ENCODE data around the gene MON2.
A peak's percentile ranks its signal among the peaks of the same experiment; 100 is the strongest.

The MON2 gene

GRCh38 chr12:62562846-62563245 lies 96.2 kb downstream of the MON2 start:
- DNase-seq = no peak

GRCh38 chr12:62575036-62575435 lies 108.4 kb downstream of the MON2 start:
- DNase-seq = no peak

GRCh38 chr12:62576503-62576902 lies 109.9 kb downstream of the MON2 start:
- no peak for DNase-seq

GRCh38 chr12:62578726-62579125 lies 112.1 kb downstream of the MON2 start:
- DNase-seq = no peak

- DNase-seq = peak; percentile 50
Measured at GRCh38 chr12:62581288-62582064, 114.8 kb downstream of the MON2 start.

GRCh38 chr12:62582065-62582366 lies 115.4 kb downstream of the MON2 start:
- DNase-seq = no peak

- DNase-seq = no peak
Measured at GRCh38 chr12:62584619-62585018, 118.0 kb downstream of the MON2 start.

- DNase-seq = no peak
Measured at GRCh38 chr12:62586850-62587249, 120.2 kb downstream of the MON2 start.

GRCh38 chr12:62588916-62589315 lies 122.3 kb downstream of the MON2 start:
- DNase-seq = no peak

- no peak for DNase-seq
Measured at GRCh38 chr12:62597253-62597652, 130.6 kb downstream of the MON2 start.

GRCh38 chr12:62598846-62599245 lies 132.2 kb downstream of the MON2 start:
- no peak for DNase-seq

GRCh38 chr12:62599854-62600437 lies 133.3 kb downstream of the MON2 start:
- no peak for DNase-seq

- no peak for DNase-seq
Measured at GRCh38 chr12:62601765-62602164, 135.1 kb downstream of the MON2 start.

- peak; percentile 90 for DNase-seq
Measured at GRCh38 chr12:62602255-62603060, 135.8 kb downstream of the MON2 start.

- DNase-seq = peak; percentile 89
Measured at GRCh38 chr12:62603061-62603810, 136.6 kb downstream of the MON2 start.

- no peak for DNase-seq
Measured at GRCh38 chr12:62603811-62604098, 137.1 kb downstream of the MON2 start.

GRCh38 chr12:62604373-62604772 lies 137.7 kb downstream of the MON2 start:
- no peak for DNase-seq

GRCh38 chr12:62604871-62605270 lies 138.2 kb downstream of the MON2 start:
- DNase-seq = no peak

- no peak for DNase-seq
Measured at GRCh38 chr12:62605981-62606380, 139.4 kb downstream of the MON2 start.

GRCh38 chr12:62606654-62607053 lies 140.0 kb downstream of the MON2 start:
- DNase-seq = no peak

- DNase-seq = no peak
Measured at GRCh38 chr12:62613081-62613480, 146.5 kb downstream of the MON2 start.

GRCh38 chr12:62618319-62618718 lies 151.7 kb downstream of the MON2 start:
- DNase-seq = no peak

- no peak for DNase-seq
Measured at GRCh38 chr12:62618930-62619329, 152.3 kb downstream of the MON2 start.

All from midbrain (tissue), 1 donor.